Neural progenitor cell (in vitro differentiated cells): ENCODE data around the gene DPYSL5. TPM values are rescaled to one million over a fixed set of nuclear protein-coding genes. Genes with fewer than 3 reads are reported as not detected.

Experiments used
- DNase-seq: peaks from one replicate; pipeline ENCODE4 v3.0.0-alpha.2; 2016; ENCODE audit warnings: low spot score
- H2AFZ ChIP-seq: fragments of 200-600 bp; sonication (generic); replicated peaks from 2 replicates; pipeline ENCODE4 v1.6.1; 2016; ENCODE audit warnings: antibody characterized with exemption
- H3F3A ChIP-seq: fragments of 200-600 bp; sonication (generic); 2 replicates; pipeline ENCODE4 v1.6.1; 2016; ENCODE audit warnings: antibody characterized with exemption, low read depth
- H3K27ac ChIP-seq: fragments of 200-600 bp; sonication (generic); 2 replicates; pipeline ENCODE4 v1.5.1; 2016; ENCODE audit warnings: mild to moderate bottlenecking
- H3K27me3 ChIP-seq: fragments of 200-600 bp; sonication (generic); 2 replicates; pipeline ENCODE4 v1.6.1; 2016; ENCODE audit warnings: mild to moderate bottlenecking, moderate library complexity
- H3K36me3 ChIP-seq: fragments of 200-600 bp; sonication (generic); 2 replicates; pipeline ENCODE4 v1.5.1; 2016
- H3K4me1 ChIP-seq: fragments of 200-600 bp; sonication (generic); 2 replicates; pipeline ENCODE4 v1.6.1; 2016; ENCODE audit warnings: mixed run types
- H3K4me2 ChIP-seq: fragments of 200-600 bp; sonication (generic); 2 replicates; pipeline ENCODE4 v1.6.1; 2016
- H3K4me3 ChIP-seq: fragments of 200-600 bp; sonication (generic); 2 replicates; pipeline ENCODE4 v1.5.1; 2016
- H3K79me2 ChIP-seq: fragments of 200-600 bp; sonication (generic); 2 replicates; pipeline ENCODE4 v1.6.1; 2016; ENCODE audit warnings: low read depth
- H3K9ac ChIP-seq: fragments of 200-600 bp; sonication (generic); 2 replicates; pipeline ENCODE4 v1.6.1; 2016
- H3K9me3 ChIP-seq: fragments of 200-600 bp; sonication (generic); 2 replicates; pipeline ENCODE4 v1.5.1; 2016; ENCODE audit warnings: low read depth
- H4K20me1 ChIP-seq: fragments of 200-600 bp; sonication (generic); 2 replicates; pipeline ENCODE4 v1.6.1; 2016; ENCODE audit warnings: low read depth
- H3K27ac Mint-ChIP-seq: 3 replicates; pipeline ENCODE4 v1.8.0; 2021; ENCODE audit warnings: mixed read lengths
- H3K27me3 Mint-ChIP-seq: 2 replicates; pipeline ENCODE4 v1.8.0; 2022; ENCODE audit warnings: low read depth, mild to moderate bottlenecking, inconsistent platforms, moderate library complexity, mixed read lengths; ENCODE audit not compliant: insufficient read depth
- H3K36me3 Mint-ChIP-seq: 3 replicates; pipeline ENCODE4 v1.8.0; 2021; ENCODE audit warnings: mixed read lengths
- H3K4me1 Mint-ChIP-seq: 3 replicates; pipeline ENCODE4 v1.8.0; 2021; ENCODE audit warnings: mixed read lengths
- H3K4me3 Mint-ChIP-seq: 3 replicates; pipeline ENCODE4 v1.8.0; 2021; ENCODE audit warnings: mild to moderate bottlenecking, moderate library complexity, mixed read lengths
- H3K9me3 Mint-ChIP-seq: 3 replicates; pipeline ENCODE4 v1.8.0; 2020; ENCODE audit warnings: mixed read lengths
- EZH2 ChIP-seq: fragments of 200-600 bp; sonication (generic); IDR thresholded peaks from 2 replicates; pipeline ENCODE4 v1.6.1; 2017; ENCODE audit warnings: antibody characterized with exemption, mild to moderate bottlenecking, moderate library complexity
- EZH2phosphoT487 ChIP-seq: fragments of 200-600 bp; sonication (generic); IDR thresholded peaks from 2 replicates; pipeline ENCODE4 v1.6.1; 2017; ENCODE audit warnings: antibody characterized with exemption
- total RNA-seq: library from RNA; depleted of rRNA; stranded (reverse); fragments of >200 nt; gene quantifications from 2 replicates; pipeline ENCODE4 v1.2.3, GENCODE V29; 2015; ENCODE audit warnings: low replicate concordance
- TF ChIP-seq, protein P1 (sequence below): fragments of 200-600 bp; sonication (generic); IDR thresholded peaks from 2 replicates; pipeline ENCODE4 v1.5.1; 2017; ENCODE audit warnings: antibody characterized with exemption, mild to moderate bottlenecking

The DPYSL5 gene
- total RNA-seq, 1 donor from 2014 or later, result 46.3 TPM

DNA sequence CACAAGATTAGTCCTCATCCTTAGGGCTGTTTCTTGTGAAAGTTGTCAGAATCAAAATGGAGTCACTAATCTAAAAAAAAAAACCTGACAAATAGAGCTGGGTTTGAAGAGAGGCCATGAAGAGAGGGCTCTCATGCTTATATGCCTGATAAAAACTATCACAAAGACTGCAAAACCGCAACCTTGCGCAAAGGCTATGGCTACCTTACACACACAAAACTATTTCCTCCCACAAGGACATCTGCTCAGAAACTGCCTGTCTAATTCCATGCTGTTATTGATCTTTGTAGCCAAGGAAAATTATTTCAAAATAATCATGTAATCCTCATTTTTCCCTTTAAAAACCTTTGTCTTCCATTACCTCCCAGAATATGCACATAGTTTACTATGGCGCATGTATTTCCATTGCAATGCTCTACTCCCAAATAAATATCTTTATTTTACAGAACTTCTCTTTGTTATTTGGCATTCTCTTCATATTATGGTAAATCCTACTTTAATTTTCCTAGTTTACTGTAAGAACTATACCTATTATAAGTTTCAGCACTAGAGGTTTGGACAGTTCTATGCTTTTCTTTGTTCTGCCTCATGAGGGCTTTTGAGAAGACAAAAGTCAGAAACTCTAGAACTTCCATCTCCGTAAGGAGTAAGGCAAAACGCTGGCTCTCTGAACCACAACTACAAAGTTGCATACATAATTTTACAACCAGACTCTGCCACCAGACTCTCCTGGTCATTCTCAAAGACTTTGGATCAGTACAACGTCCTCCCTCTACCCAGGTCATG, 9.6 kb upstream of the DPYSL5 start:
- no peak overlapping the region for H3K27ac Mint-ChIP-seq
- no peak overlapping the region for H3K4me3 ChIP-seq
- H3F3A ChIP-seq, result no peaks in the 10 kb centered on the region
- H3K36me3 ChIP-seq, result no peaks in the 10 kb centered on the region
- peaks cover 8% of the 10 kb centered on the region for H4K20me1 ChIP-seq
- no peaks in the 10 kb centered on the region for H3K4me1 ChIP-seq
- H3K9me3 ChIP-seq, result no peaks in the 10 kb centered on the region
- H3K36me3 Mint-ChIP-seq, result no peaks in the 10 kb centered on the region
- H3K27ac ChIP-seq, result no peak overlapping the region
- H3K27me3 Mint-ChIP-seq, result peaks cover 8% of the 10 kb centered on the region
- no peak overlapping the region for H3K4me3 Mint-ChIP-seq
- H3K9ac ChIP-seq, result no peak overlapping the region
- no peak overlapping the region for H3K4me2 ChIP-seq
- peak; percentile 59 for DNase-seq
- H2AFZ ChIP-seq, result no peak overlapping the region
- H3K4me1 Mint-ChIP-seq, result peaks cover 3% of the 10 kb centered on the region
- no peaks in the 10 kb centered on the region for H3K9me3 Mint-ChIP-seq
- peaks cover 55% of the 10 kb centered on the region for H3K27me3 ChIP-seq
- no peaks in the 10 kb centered on the region for H3K79me2 ChIP-seq
- no peak for TF ChIP-seq EZH2
- TF ChIP-seq EZH2phosphoT487, result no peak
- TF ChIP-seq, protein P1, sequence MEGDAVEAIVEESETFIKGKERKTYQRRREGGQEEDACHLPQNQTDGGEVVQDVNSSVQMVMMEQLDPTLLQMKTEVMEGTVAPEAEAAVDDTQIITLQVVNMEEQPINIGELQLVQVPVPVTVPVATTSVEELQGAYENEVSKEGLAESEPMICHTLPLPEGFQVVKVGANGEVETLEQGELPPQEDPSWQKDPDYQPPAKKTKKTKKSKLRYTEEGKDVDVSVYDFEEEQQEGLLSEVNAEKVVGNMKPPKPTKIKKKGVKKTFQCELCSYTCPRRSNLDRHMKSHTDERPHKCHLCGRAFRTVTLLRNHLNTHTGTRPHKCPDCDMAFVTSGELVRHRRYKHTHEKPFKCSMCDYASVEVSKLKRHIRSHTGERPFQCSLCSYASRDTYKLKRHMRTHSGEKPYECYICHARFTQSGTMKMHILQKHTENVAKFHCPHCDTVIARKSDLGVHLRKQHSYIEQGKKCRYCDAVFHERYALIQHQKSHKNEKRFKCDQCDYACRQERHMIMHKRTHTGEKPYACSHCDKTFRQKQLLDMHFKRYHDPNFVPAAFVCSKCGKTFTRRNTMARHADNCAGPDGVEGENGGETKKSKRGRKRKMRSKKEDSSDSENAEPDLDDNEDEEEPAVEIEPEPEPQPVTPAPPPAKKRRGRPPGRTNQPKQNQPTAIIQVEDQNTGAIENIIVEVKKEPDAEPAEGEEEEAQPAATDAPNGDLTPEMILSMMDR, result no peak

DNA sequence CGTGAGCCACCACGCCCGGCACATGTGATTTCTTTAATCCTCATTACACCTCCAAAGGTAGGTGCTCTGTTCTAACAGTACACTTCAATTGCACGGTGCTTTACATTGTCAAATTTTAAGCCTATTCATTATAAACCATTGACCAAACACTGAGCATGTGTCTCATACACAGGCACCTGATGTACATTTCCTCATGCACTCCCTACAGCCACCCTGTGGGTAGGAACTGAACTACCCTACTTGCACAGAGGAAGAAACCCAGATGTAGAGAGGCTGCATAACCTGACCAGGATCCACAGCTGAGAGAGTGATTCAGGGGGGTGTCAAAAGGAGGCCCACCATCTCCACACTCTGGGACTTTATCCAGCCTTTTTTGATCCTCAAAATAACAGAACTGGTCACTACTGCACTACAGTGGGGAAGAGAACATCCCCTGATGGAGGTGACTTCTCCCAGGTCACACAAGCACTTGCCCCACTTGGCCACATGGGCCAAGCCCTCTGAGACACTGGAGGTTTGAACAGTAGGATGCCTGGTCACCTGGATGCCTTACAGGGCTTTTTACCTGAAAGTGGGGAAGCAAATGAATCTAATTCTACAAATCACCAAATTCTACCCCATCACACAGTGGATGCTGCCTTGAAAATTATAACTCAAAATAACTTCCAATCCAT, 6.9 kb upstream of the DPYSL5 start:
- Mint-ChIP-seq H3K4me1 (peaks cover 9% of the 10 kb centered on the region), H3K27me3 (peaks cover 10% of the 10 kb centered on the region), H3K9me3 (no peaks in the 10 kb centered on the region), H3K36me3 (no peaks in the 10 kb centered on the region), H3K4me3 (no peak overlapping the region), H3K27ac (no peak overlapping the region)
- H3K27ac ChIP-seq, result no peak overlapping the region
- H3K36me3 ChIP-seq, result no peaks in the 10 kb centered on the region
- TF ChIP-seq EZH2, result no peak
- TF ChIP-seq EZH2phosphoT487, result no peak
- TF ChIP-seq, protein P1, result peak; percentile 18
- H3K9me3 ChIP-seq, result no peaks in the 10 kb centered on the region
- no peak for DNase-seq
- H3K4me3 ChIP-seq, result no peak overlapping the region
- H3K9ac ChIP-seq, result no peak overlapping the region
- H3K4me1 ChIP-seq, result no peaks in the 10 kb centered on the region
- no peak overlapping the region for H2AFZ ChIP-seq
- peaks cover 56% of the 10 kb centered on the region for H3K27me3 ChIP-seq
- no peaks in the 10 kb centered on the region for H3K79me2 ChIP-seq
- H3F3A ChIP-seq, result no peaks in the 10 kb centered on the region
- no peak overlapping the region for H3K4me2 ChIP-seq
- H4K20me1 ChIP-seq, result peaks cover 8% of the 10 kb centered on the region

DNA sequence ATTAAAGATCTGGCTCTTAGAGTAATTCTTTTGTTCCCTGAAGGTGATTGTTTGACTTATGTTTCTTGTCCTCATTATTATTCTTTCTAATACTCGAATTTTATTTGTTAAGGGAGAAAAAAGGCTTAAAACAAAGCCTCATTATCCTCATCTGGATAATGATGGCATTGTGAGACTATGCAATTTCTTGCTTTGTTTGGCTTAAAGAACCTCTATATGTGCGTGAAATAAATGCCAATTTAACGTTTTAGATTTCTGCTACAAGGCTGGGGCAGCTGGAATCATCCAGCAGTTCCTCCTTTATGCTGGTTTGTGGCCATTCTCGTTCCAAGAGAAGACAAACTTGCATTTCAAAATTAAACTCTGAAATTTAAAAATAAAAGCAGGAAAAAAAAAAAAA, 4.9 kb upstream of the DPYSL5 start:
- H3K27me3 Mint-ChIP-seq, result peaks cover 13% of the 10 kb centered on the region

More for the DNA sequence above, 4.9 kb upstream of the DPYSL5 start:
- H3K27me3 ChIP-seq, result peaks cover 46% of the 10 kb centered on the region
- H3F3A ChIP-seq, result peaks cover 12% of the 10 kb centered on the region
- H3K27ac ChIP-seq, result no peak overlapping the region
- no peaks in the 10 kb centered on the region for H3K9me3 Mint-ChIP-seq
- H3K9me3 ChIP-seq, result no peaks in the 10 kb centered on the region
- TF ChIP-seq, protein P1, result no peak
- TF ChIP-seq EZH2phosphoT487 (no peak), EZH2 (no peak)
- no peak overlapping the region for H3K4me3 ChIP-seq
- H3K9ac ChIP-seq, result no peak overlapping the region
- no peak for DNase-seq
- H3K4me1 Mint-ChIP-seq, result peaks cover 19% of the 10 kb centered on the region
- no peaks in the 10 kb centered on the region for H3K36me3 ChIP-seq
- H3K36me3 Mint-ChIP-seq, result no peaks in the 10 kb centered on the region
- H4K20me1 ChIP-seq, result peaks cover 3% of the 10 kb centered on the region
- H3K4me2 ChIP-seq, result no peak overlapping the region
- no peak overlapping the region for H3K27ac Mint-ChIP-seq
- H3K4me3 Mint-ChIP-seq, result no peak overlapping the region
- no peak overlapping the region for H2AFZ ChIP-seq
- peaks cover 9% of the 10 kb centered on the region for H3K4me1 ChIP-seq
- H3K79me2 ChIP-seq, result peaks cover under 1% of the 10 kb centered on the region
